DOHH2 (cell line): Measurements from ENCODE around the gene RASGRP1.

Experiments used
- CTCF ChIP-seq: fragments of 200-600 bp; sonication (generic); IDR thresholded peaks from one replicate; pipeline ENCODE4 v1.5.1; 2014; ENCODE audit warnings: antibody characterized with exemption, mild to moderate bottlenecking, low read depth, low read length; ENCODE audit not compliant: poor library complexity, severe bottlenecking
- EZH2phosphoT487 ChIP-seq: fragments of 200-600 bp; sonication (generic); IDR thresholded peaks from 2 replicates; pipeline ENCODE4 v1.6.1; 2017; ENCODE audit warnings: borderline replicate concordance, mild to moderate bottlenecking, antibody characterized with exemption, low read length, moderate library complexity, mixed read lengths

- TF ChIP-seq CTCF (no peak), EZH2phosphoT487 (no peak)
Measured at GRCh38 chr15:38554354-38554753, 10.3 kb downstream of the RASGRP1 start.
